ENCODE results near the gene CEP57.

- TF ChIP-seq EZH2phosphoT487 (IDR thresholded peaks at IDR 0.05; ENCODE audit: borderline replicate concordance, low read depth, low read length) (no peak), CTCF (conservative IDR thresholded peaks at IDR 0.05; ENCODE audit: low read length) (no peak)
Measured at GRCh38 chr11:95793116-95793515, 2.8 kb downstream of the CEP57 start.
